ENCODE results near the gene PYGO2.
"Not testable (repeated sequence)": the region's sequence is repeated elsewhere in the genome, so short reads cannot be mapped to it uniquely, and the experiment has no call there.

The PYGO2 gene

DNA sequence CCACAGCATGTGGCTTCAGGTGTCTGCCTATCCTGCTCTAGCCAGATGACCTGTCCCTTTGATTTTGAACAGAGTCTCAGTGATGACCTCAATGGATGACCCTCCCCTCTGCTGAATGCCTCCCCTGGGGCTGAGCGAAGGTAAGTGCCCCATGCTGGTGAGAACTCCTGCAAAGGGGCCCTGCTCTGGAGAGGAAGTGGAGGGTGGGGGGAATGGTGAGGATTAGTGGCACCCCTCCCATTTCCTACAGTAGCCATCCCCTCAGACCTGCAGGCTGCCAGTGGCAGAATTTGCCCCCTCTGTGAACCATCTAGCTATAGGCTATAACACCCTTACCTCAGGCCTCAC, 21.4 kb downstream of the PYGO2 start:
- DNase-seq = no peak

DNA sequence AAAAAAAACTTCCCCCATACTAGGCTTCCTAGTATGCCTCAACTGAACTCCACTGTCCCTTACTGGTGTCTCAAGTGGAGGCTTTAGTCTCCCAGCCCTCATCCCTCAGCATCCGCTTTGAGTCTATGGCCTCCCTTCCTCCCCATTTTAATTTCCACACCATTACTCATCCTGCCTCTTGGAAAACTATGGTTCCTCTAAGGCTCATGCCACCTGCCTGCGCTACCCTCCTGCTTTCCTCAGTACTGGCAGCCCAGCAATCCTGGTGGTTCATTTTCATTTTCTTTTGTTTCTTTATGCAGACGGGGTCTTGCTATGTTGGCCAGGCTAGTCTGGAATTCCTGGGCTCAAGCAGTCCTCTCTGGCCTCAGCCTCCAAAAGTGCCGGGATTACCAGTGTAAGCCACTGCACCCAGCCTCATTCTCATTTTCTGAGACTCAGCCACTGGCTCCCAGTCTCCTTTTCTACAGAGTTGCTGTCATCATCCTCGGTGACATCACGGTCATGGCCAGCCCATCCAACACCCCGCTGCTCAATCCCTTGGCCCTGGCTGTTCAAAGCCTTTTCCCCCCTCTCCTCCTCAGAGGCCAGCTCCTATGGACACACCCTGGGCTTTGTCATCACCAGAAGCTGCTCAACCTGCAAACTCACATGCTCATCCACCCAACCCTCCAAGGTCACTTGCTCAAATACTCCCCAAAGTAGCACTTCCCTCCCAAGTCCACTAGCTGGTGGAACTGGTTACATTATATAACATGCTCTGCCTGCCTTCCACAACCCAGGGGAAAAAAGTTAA, 22.8 kb downstream of the PYGO2 start:
- DNase-seq = no peak

GRCh38 chr1:154937988-154938386, 23.6 kb downstream of the PYGO2 start:
- no peak for DNase-seq

GRCh38 chr1:154937085-154937987, 24.2 kb downstream of the PYGO2 start:
- DNase-seq = peak; percentile 92

DNA sequence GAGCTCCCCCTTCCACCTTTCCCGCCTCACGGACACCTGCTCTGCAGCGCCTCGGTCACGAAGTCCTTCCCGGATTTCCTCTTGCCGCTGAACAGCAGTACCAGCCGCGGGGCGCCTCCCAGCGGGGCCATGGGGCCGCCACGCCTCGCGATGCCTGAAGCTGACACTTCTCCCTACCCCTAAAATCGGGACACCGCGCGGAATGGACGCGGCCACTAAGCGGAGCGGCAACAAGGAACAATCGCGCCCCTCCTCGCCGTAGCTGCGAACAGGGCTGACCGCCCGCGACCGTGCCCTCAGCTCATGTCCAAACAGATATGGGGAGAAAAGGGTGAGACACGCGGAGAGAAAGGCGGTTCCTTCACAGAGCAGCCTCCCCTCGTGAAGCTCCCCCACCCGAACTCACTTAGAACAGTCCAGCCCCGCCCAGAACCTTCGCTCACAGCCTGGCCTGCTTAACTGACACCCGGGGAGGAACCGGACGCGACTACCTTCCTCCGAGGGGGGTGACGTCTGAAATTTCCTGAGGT, 25.0 kb downstream of the PYGO2 start, which contains the start of gene PMVK:
Gene PMVK (minus strand): TSS at position 165 of the 530 bp plus-strand sequence. CDS start 34 bp downstream, at position 131.
- peak; percentile 94 for DNase-seq

- no peak for DNase-seq
Measured at GRCh38 chr1:154935749-154936554, 25.6 kb downstream of the PYGO2 start.

- DNase-seq = no peak
Measured at GRCh38 chr1:154934358-154934948, 27.1 kb downstream of the PYGO2 start.

- no peak for DNase-seq
Measured at GRCh38 chr1:154931940-154932487, 29.6 kb downstream of the PYGO2 start.

- DNase-seq = no peak
Measured at GRCh38 chr1:154926201-154926600, 35.4 kb downstream of the PYGO2 start.

GRCh38 chr1:154925335-154926170, 36.0 kb downstream of the PYGO2 start:
- no peak for DNase-seq

- DNase-seq = no peak
Measured at GRCh38 chr1:154923695-154924094, 37.9 kb downstream of the PYGO2 start.

DNA sequence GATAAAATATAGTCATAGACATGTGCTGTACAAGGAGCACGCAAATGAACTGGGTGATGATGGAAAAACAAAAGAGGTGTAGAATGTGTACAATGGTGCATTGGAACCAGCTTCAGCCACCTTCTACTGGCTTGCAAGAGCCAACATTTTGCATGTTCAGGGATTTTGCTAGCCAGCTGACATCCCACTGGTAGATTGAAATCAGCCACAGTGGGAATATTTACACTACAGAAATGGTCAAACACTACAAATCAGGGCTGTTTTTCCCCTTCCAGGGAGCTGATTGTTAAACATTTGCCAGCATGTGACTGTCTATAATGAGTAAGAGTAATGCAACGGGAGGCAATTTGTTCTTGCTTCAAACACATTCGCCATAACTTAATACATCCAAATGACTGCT, 48.3 kb downstream of the PYGO2 start:
- no peak for DNase-seq

GRCh38 chr1:154912755-154913154, 48.8 kb downstream of the PYGO2 start:
- no peak for DNase-seq

GRCh38 chr1:154911691-154912550, 49.7 kb downstream of the PYGO2 start:
- DNase-seq = no peak

DNA sequence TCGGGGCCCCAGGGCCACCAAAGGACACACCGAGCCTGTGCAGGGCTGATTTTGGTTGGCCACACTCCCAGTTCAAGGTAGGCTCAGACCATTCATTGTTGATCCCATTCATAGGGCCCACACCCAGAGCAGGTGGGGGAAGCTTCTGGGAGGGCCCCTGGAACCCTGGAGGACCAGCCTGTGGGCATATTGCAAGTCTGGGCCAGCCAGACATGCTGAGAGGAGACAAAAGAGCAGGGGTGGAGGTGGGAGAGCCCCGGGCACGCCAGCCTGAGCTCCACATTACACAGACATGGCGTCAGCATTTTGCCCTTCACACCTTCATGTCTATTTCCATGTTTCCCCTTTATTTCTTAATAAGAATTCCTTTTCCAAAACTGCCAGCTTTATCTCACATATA, 50.7 kb downstream of the PYGO2 start:
- DNase-seq = no peak

DNA sequence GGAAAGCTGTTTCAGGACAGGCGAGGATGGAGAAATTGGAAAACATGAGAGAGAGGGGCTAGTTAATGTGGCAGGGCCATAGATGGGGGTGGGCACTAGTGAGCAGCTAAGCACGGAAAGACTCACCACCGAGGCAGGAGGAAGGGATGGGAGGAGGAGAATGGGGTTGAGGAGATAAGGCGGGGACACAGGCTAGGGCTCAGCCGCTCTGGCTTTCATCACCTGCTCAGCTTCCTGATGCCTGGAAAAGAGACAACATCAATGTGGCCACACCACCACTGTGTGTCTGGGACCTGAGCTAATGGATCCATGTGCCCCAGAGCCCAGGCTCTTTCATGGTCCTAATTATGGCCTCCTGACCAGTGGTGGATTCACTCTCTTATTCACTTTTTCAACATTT, 52.6 kb downstream of the PYGO2 start:
- no peak for DNase-seq

DNA sequence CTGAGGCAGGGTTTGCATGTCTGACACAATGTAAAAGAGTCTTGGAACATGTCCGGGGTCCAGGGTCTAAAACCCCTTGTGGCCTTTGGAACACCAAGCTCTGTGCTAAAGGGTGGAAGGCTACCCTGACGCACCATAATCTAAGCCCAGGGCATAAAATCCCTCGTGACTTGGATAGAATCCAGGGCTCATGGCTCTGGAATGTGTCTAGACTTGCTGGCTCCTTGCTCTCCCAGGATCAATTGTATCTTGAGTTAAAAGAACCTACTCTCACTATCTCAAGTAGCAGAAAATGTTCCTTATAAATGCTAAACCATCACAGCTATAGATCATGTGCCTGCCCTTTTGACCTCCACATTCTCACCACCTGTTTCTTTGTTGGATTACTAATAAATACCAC, 53.5 kb downstream of the PYGO2 start:
- not testable (repeated sequence) for DNase-seq

Measured in activated CD8-positive, alpha-beta memory T cell treated with anti-CD3 and anti-CD28 coated beads, Interleukin-2, amount 50 U/mL, for 48 hours (primary cell).